HG03565 (cell line): ENCODE data around the gene NUBP2.
"Not testable (repeated sequence)": the region's sequence is repeated elsewhere in the genome, so short reads cannot be mapped to it uniquely, and the experiment has no call there.

Experiments
- ATAC-seq: cut with Tn5 transposase; IDR thresholded peaks from one replicate; pipeline ENCODE4 v1.9.1; 2021; ENCODE audit warnings: mild to moderate bottlenecking, moderate library complexity; ENCODE audit not compliant: unreplicated experiment

The NUBP2 gene

GRCh38 chr16:1794908-1795666 is 12.3 kb downstream of the NUBP2 start:
- no peak for ATAC-seq

DNA sequence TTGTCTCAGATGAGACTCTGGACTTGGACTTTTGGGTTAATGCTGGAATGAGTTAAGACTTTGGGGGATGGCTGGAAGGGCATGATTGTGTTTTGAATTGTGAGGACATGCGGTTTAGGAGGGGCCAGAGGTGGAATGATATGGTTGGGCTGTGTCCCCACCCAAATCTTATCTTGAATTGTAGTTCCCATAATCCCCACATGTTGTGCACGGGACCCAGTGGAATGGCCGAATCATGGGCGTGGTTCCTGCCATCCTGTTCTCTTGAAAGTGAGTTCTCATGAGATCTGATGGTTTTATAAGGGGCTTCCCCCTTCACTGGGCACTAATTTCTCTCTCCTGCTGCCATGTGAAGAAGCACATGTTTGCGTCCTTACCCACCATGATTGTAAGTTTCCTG is 16.5 kb downstream of the NUBP2 start:
- ATAC-seq, result not testable (repeated sequence)

- no peak for ATAC-seq
These were observed 17.9 kb downstream of the NUBP2 start for GRCh38 chr16:1800701-1801100.

- ATAC-seq, result no peak
These were observed 24.9 kb downstream of the NUBP2 start for GRCh38 chr16:1807626-1808025.

GRCh38 chr16:1808691-1809090 is 25.9 kb downstream of the NUBP2 start:
- no peak for ATAC-seq

- no peak for ATAC-seq
These were observed 26.6 kb downstream of the NUBP2 start for GRCh38 chr16:1809281-1809801.

- ATAC-seq, result no peak
These were observed 27.3 kb downstream of the NUBP2 start for GRCh38 chr16:1810106-1810505.

DNA sequence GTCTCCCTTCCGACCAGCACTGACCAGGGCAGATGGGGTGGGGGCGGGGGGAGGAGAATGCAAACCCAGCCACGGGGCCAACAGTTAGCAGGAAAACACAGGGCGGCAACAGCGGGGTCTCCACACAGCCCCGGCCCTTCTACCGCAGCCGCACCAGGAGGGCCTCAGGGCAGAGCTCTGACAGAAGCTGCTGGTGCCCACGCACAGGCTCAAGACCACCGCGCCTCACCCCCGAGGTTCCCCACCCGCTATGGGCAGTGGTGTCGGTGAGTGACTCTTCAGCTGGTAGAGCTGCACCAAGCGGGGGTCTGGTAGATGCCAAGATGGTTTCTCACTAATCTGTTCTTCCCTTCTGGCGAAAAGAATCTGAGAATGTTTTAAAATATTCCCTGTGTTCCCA is 27.8 kb downstream of the NUBP2 start:
- no peak for ATAC-seq

DNA sequence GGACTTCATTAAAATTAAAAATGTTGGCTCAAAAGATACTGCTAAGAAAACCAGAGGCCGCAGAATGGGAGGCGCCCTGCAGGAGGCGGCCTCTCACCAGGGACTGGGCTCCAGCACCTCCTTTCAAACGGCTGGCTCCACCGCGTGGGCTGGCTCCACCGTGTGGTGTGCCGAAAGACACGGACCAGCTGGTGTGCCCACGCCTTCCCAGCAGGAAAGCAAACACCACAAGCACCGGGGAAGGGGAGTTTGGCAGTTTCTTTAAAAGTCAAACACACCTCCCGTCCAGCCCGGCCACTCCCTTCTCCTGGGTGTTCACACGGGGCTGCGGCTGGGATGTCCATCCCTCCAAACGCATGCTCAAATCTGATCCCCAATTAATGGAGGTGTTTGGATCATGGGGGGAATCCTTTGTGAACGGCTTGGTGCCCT is 30.0 kb downstream of the NUBP2 start:
- ATAC-seq, result no peak

DNA sequence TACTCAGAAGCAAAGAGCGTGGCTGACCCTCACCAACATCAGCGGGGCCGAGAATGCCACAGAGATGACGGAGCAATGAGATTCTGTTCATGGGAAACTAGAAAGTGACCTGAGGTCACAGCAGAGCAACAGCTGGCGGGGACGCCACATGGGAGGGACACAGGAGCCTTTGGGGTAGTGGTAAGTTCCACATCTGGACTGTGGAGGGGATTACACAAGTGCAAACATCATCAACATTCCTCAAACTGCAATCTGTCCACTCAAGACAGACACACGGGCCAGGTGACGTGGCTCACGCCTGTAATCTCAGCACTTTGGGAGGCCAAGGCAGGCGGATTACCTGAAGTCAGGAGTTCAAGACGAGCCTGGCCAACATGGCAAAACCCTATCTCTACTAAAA is 32.7 kb downstream of the NUBP2 start:
- no peak for ATAC-seq

DNA sequence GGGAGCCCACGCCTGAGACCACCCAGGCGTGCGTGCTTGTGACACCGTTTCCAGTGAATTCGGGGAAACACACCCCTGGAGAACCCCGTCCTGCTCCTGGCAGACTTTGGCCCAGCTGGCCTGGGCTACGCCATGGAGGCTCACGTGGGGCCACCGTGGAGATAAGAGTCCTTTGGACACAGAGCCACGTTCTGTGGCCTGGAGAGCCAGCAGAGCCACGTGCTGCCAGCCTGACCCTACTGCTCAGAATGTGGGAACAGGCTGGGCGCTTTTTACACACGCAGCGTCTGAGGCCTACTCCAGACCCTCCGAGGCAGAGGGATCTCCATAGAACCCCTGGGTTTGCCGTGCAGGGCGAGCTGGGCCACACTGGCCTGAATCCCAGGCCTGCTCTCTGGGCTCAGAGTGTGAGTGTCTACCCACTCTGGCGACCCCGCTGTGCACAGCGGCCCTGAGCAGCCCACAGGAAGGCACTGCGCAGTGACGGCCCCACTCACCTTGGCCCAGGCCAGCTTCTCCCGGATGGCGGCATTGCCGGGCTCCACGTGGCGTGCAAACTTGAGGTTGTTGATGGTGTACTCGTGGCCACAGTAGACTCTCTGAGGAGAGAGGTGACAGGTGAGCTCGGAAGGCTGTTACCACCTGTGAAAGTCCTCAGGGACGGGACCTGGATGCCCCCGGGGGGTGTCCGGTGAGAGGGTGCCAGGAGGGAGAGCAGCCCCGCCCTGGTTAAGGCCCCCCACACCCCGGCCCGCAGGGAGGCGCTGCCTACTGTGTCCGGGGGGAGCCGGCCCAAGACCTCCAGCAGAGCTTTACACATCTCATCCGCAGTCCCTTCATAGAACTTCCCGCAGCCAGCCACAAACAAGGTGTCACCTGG is 33.9 kb downstream of the NUBP2 start:
- no peak for ATAC-seq

DNA sequence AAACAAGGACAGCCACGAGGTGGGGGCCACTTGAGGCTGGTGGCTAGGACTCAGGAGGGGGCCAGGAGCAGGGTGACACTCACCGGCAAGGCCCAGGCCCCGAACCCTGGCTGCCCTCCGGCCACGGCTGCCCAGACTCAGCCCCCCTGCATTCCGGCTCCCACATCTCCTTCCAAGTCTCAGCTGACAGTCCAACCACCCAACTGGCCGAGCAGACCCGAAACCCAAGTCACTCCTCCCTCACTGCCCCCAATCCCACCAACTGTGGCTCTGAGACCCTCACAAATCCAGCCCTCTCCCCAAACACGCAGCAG is 34.5 kb downstream of the NUBP2 start:
- no peak for ATAC-seq

- ATAC-seq, result no peak
These were observed 35.0 kb downstream of the NUBP2 start for GRCh38 chr16:1817716-1818115.

DNA sequence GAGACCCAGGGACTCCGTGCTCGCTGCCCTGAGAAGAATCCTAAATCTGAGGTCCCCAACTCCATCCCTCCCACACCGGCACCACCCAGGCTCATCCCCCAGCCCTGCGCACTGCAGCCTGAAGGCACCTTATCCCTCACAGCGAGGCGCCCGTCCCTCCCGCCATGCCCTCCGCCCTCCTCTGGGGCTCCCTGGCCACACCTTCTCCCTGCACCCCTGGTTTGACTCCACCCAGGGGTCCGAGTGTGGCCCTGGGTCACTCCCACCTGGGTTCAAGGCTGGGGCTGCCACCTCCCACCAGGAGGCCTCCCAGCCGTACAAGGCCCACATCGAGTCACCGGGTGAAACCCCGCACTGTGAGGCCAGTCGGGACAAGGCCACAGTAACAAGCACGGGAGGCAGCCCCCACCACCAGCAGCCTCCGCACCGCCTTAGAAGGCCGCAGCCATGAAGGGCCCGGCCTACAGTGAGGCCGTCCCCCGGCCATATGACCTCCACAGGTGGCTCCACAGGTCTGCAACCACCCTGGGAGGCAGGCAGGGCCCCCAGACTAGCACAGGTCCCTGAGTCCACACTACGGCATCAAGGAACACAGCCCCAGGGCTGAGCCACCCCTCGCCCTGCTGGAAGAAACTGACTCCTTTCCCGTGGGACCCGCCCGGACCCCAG is 35.6 kb downstream of the NUBP2 start:
- no peak for ATAC-seq

DNA sequence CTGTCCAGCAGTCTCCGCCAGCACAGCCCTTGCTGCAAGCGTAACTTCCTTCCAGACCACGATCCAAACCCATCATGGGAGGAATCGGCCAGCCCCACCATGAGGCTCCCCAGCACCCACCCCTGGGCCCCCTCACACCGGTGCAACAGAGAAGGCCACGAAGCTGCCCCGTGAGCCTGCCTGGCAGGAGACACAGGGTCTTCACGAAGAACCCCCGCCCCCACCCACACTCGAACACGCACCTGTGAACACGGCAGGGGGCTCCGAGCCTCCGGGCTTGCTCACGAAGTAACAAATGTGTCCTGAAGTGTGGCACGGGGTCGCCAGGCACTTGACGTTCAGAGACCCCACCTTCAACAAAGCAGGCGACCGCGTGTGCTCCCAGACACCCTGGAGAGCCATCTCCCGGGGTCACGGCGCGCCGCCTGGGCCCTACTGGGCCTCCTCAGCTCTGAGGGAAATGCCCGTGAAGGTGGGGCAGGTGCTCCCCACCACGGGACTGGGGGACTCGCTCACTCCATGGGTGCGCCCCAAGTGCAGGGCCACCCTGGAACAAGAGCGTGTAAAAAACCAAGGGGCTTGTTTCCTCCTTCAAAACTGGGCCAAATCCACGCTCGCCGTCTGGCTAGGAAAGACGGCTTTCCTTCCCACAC is 36.2 kb downstream of the NUBP2 start:
- no peak for ATAC-seq

DNA sequence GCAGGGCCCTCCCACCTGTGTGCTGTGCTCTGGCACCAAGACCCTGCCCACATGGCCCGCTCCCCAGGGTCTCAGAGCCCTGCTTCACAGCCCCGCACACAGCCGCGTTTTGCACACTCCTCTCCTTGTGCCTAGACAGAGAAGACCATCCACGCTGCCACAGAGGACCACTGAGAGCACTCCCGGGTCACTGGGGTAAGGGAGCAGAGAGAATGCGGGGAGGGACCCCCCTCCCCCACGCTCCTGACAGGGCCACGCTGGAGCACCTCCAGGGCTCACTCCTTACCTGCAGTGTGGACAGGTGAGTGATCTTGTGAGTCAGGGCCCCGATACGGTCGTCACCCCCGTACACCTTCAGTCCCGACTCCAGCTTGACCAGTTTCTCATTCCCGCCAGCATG is 36.9 kb downstream of the NUBP2 start:
- ATAC-seq, result no peak

DNA sequence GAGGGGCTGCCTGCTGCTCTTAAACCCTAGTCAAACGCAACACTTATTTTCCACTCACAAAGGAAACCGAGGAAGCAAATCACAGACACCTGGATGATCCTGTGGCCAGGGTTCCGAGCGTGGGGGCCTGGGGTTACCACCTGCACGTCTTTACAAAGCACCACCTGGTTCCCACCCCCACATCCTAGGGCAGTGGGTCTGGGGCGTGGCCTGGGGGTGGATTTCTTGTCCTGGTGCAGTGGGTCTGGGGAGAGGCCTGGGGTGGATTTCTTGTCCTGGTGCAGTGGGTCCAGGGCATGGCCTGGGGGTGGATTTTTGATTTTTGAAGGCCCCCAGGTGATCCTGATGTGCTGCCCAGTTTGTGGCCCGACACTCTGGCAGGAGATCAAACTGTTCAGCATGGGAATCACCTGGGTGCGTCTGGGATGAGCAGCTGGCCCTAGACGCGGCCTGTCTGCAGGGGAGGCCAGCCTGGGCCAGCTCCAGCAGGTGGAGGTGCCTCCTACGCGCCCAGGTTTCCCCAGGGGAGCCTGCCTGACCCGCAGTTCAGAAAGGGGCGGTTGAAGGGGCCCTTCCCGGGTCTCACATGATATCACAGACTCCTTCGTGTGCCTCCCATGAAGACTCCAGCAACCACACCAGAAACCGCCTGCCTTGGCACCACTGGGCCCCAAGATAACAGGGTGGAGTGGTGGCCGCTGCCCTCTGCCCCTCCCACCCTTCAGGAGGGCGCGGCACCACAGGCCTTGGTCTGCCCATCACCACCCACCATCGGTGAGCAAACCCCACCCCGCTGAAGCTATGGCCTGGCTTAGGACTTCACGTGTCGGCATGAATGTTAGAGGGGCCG is 37.6 kb downstream of the NUBP2 start:
- no peak for ATAC-seq

GRCh38 chr16:1820946-1821290 is 38.2 kb downstream of the NUBP2 start:
- no peak for ATAC-seq

- no peak for ATAC-seq
These were observed 39.3 kb downstream of the NUBP2 start for GRCh38 chr16:1821861-1822611.

DNA sequence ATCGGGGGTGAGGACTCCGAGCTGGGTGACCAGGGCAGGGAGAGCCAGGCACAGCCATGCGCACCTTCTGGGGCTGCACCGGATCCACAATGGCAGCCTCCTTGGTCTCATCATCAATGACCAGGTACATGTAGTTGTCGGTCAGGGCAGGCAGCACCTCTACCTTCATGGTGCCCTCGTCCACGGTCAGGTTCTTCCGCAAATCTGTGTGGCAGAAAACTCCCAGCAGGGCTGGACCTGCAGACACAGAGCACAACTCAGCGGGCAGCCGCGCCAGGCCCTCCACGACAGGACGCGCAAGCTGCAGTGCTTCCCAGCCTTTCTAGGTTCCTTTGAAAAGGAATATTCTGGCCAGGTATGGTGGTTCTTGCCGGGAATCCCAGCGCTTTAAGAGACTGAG is 40.0 kb downstream of the NUBP2 start:
- no peak for ATAC-seq
